GM12872 (cell line): ENCODE measurements around the gene ESYT1.

Source experiments
- CTCF ChIP-seq: IDR thresholded peaks from 3 replicates; pipeline ENCODE4 v1.5.1; 2011; ENCODE audit warnings: low read depth, mild to moderate bottlenecking, low read length, moderate library complexity; ENCODE audit not compliant: insufficient read depth

ESYT1 gene

GRCh38 chr12:56134897-56135296 is 6.8 kb downstream of the ESYT1 start:
- TF ChIP-seq CTCF, result no peak

GRCh38 chr12:56137853-56138571 is 9.9 kb downstream of the ESYT1 start:
- no peak for TF ChIP-seq CTCF

- no peak for TF ChIP-seq CTCF
These were observed 14.1 kb downstream of the ESYT1 start for GRCh38 chr12:56141946-56142784.

- no peak for TF ChIP-seq CTCF
These were observed 15.2 kb downstream of the ESYT1 start for GRCh38 chr12:56143217-56143616.

- no peak for TF ChIP-seq CTCF
These were observed 15.8 kb downstream of the ESYT1 start for GRCh38 chr12:56143870-56144269.

GRCh38 chr12:56145217-56145616 is 17.1 kb downstream of the ESYT1 start:
- TF ChIP-seq CTCF, result no peak

GRCh38 chr12:56146492-56147460 is 18.7 kb downstream of the ESYT1 start:
- TF ChIP-seq CTCF, result no peak
